ENCODE results near the gene ATP6V0E2.
A peak's percentile ranks its signal among the peaks of the same experiment; 100 is the strongest.
"Not testable (repeated sequence)": the region's sequence is repeated elsewhere in the genome, so short reads cannot be mapped to it uniquely, and the experiment has no call there.

Gene ATP6V0E2

DNA sequence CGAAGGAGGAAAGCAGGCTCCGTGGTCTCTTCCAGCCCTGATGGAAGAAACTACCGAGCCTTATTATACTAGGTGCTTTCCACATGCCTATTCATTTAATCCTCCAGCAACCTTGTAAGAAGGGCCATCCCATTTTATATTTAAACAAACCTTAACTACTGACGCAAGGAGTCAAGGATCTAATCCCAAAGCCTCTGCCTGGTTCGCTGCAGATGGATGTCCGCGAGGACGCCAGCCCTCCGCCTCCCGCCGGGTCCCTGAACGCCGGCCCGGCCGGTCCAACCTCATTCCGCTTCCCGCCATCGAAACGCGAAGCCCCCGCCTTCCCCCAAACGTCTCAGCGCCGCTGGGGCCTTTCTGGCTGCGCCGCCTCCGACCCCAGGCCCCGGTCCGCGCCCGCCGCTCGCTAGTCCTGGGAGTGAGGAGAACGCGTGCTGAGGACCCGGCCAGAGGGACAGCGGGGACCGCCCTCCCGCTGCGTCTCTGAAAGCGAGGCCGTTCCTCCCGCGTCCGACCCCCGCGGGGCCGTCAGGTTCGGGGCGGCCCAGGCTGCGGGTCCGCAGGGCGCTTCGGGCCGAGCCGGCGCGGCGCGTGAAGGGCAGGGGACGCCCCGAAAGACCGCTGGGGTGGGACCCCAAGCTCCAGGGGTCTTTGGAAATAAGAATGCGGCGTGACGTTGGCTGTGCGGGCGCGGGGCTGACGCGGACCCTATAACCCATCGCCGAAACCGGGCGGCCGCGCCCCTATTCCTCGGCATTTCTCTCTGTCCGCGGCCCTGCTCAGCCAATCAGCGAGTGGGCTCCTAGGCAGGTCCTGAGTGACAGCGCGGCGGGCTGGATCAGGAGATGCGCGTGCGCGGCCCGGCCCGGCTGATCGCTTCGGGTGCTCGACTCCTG is at the start of gene ATP6V0E2:
ATP6V0E2 (plus strand) TSS at position 896 of the 896 bp plus-strand sequence. CDS start 97 bp downstream, outside the sequence.
- FAIRE-seq, result peak; percentile 97
- DNase-seq (ENCODE audit: extremely low spot score, insufficient read length, low read depth), result peak; percentile 100

DNA sequence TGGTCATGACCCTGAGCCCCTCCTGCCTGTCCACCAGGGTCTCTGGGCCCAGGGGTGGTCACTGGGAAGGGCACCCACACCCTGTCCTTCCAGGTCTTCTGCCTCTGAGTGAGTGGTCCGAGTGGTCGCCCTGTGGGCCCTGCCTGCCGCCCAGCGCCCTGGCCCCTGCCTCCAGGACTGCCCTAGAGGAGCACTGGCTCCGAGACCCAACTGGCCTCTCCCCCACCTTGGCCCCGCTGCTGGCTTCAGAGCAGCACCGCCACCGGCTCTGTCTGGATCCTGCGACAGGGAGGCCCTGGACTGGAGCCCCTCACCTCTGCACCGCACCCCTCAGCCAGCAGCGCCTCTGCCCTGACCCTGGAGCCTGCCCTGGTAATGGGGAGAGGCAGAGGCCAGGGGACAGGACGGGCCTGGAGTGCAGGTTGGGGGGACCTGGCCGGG is 49.4 kb upstream of the ATP6V0E2 start:
- no peak for FAIRE-seq
- DNase-seq (ENCODE audit: extremely low spot score, insufficient read length, low read depth), result no peak

DNA sequence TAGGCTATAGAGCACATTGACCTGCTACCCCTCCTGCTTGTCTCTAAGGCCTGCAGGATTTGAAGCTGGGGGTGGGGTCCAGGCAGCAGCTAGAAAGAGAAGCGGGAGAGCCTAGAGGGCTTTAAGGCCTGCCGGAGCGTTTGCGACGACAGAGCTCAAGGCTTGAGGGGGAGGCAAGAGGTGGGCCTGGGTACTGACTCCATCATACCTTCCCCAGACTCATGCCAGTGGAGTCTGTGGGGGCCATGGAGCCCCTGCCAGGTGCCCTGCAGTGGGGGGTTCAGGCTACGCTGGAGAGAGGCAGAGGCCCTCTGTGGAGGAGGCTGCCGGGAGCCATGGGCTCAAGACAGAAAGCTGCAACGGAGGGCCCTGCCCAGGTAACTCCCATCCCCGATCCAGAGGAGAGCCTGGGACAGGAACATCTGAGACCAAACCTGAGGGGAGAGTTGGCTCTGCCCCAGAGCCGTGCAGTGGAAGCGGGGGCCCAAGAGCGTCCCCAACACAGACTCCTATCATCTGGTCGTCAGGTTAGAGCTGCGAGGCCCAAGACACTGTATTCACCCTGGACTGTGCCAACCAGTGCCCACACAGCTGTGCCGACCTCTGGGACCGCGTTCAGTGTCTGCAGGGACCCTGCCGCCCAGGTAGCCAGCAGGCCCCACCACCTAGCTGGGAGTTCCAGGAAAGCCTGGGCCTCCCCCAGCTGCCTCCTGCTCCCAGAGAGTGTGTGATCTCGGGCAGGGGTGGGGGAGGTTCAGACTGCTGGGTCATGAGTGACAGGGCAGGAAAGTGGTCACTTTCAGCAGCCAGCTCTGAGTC is 48.8 kb upstream of the ATP6V0E2 start:
- FAIRE-seq, result no peak
- DNase-seq (ENCODE audit: extremely low spot score, insufficient read length, low read depth), result no peak

DNA sequence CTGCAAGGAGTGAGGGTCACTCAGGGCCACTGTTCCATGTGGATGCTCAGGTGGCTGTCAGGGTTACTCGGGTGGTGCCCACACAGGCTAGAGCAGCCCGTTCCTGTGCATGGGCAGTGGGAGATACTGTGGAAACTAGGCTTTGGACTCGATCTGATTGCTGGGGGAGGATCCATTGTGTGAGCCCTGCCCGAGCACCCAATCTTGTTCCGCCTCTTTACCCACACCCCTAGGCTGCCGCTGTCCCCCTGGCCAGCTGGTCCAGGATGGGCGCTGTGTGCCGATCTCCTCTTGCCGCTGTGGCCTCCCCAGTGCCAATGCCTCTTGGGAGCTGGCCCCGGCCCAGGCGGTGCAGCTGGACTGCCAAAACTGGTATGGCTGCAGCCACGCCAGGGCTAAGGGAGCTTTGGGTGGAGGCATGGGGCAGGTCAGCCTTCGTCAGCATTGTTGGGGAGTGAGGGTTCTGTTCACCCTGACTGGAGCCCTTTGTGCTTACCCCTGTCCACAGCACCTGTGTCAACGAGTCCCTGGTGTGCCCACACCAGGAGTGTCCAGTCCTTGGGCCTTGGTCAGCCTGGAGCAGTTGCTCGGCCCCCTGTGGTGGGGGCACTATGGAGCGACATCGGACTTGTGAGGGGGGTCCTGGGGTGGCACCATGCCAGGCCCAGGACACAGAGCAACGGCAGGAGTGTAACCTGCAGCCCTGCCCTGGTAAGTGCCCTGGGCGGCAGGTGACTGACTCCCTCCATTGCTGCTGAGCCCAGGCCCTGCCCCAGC is 48.0 kb upstream of the ATP6V0E2 start:
- no peak for DNase-seq (ENCODE audit: extremely low spot score, insufficient read length, low read depth)
- FAIRE-seq, result no peak

DNA sequence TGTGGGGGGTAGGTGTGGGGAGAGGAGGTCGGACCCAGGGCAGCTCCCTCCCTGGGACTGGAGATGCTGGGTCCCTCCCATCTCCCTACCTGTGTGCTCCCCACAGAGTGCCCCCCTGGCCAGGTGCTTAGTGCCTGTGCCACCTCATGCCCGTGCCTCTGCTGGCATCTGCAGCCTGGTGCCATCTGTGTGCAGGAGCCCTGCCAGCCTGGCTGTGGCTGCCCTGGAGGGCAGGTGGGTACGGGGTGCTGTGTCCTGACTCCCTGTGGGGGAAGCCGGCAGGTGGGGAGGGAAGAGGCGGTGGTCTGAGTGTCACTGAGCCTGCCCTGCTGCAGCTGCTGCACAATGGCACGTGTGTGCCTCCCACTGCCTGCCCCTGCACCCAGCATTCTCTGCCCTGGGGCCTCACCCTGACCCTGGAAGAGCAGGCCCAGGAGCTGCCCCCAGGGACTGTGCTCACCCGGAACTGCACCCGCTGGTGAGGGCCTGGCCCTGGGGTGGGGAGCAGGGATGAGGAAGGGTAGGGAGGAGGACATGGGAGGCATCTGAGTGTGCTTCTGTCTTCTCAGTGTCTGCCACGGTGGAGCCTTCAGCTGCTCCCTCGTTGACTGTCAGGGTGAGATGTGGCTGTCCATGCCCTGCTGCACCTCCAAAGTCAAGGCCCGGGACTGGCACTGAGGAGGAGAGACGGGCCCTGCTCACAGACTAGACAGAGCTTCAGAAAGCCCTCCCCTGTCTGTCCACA is 47.3 kb upstream of the ATP6V0E2 start:
- no peak for DNase-seq (ENCODE audit: extremely low spot score, insufficient read length, low read depth)
- no peak for FAIRE-seq

DNA sequence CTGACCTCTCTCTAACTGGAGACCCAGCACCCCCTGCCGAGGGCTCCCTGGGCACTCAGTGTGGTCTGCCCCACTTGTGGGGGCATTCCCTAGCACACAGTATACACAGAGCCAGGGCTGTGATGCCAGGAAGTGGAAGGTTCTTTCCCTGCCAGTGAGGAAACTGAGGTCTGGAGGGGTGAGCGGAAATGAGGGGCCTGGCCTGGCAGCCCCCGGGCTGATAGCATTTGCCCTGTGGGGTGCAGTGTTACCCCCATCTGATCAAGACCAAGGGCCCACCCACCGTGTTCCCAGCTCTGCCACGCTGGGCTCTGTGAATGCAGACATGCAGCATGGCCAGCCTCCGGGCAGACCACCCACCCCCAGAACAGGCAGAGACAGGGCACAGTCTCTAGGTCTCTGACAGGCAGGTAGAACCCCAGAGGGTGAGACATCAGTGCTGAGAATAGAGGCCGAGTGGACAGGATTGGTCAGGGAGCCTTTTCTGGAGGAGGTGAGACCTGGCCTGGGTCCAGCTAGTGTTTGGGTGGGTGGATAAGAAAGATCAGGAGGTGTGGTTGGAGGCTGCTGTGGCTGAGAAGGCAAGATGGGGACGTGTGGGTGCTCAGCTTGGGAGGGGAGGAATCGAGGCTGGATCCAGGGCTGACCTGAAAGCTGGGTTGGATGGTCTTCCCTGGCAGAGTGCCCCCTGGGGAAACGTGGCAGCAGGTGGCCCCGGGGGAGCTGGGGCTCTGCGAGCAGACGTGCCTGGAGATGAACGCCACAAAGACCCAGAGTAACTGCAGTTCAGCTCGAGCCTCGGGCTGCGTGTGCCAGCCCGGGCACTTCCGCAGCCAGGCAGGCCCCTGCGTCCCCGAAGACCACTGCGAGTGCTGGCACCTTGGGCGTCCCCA is 46.4 kb upstream of the ATP6V0E2 start:
- FAIRE-seq, result no peak
- no peak for DNase-seq (ENCODE audit: extremely low spot score, insufficient read length, low read depth)

DNA sequence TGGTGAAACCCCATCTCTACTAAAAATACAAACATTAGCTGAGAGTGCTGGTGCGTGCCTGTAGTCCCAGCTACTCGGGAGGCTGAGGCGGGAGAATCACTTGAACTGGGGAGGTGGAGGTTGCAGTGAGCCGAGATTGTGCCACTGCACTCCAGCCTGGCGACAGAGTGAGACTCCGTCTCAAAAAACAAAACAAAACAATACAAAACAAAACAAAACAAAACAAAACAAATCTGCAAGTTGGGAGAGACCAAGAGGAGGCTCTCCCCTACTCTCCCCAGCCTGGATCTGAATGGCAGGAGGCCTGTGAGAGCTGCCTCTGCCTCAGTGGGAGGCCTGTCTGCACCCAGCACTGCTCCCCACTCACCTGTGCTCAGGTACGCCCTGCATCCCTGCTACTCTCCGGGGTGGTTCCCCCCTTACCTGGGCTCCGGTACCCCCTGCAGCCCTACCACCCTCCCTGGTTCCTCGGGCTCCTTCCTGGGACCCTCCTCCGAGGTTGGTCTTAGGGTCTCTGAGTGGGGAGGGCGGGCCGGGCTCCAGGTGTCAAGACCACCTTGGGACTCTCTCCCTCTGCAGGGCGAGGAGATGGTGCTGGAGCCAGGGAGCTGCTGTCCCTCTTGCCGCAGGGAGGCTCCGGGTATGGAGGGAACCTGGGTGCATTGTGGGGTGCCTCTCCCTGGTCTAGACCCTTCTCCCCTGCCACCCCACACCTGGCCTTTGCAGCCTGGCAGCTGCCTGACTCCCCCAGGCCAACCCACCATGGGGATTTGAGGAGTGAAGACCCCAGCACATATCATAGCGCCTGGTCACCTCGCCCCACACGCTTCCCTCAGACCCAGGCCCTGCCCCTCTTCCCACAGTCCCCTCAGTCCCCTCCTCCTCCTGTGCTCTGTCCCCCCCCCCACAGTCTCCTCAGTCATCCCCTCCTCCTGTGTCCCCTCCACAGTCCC is 45.1 kb upstream of the ATP6V0E2 start:
- FAIRE-seq, result no peak

DNA sequence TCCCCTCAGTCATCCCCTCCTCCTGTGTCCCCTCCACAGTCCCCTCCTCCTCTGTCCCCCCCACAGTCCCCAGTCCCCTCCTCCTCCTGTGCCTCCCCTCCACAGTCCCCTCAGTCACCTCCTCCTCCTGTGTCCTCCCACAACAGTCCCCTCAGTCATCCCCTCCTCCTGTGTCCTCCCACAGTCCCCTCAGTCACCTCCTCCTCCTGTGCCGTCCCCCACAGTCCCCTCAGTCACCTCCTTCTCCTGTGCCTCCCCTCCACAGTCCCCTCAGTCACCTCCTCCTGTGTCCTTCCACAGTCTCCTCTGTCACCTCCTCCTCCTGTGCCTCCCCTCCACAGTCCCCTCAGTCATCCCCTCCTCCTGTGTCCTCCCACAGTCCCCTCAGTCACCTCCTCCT is 43.2 kb upstream of the ATP6V0E2 start:
- not testable (repeated sequence) for DNase-seq (ENCODE audit: extremely low spot score, insufficient read length, low read depth); FAIRE-seq

More for the DNA sequence above, 45.1 kb upstream of the ATP6V0E2 start:
- DNase-seq (ENCODE audit: extremely low spot score, insufficient read length, low read depth), result no peak

DNA sequence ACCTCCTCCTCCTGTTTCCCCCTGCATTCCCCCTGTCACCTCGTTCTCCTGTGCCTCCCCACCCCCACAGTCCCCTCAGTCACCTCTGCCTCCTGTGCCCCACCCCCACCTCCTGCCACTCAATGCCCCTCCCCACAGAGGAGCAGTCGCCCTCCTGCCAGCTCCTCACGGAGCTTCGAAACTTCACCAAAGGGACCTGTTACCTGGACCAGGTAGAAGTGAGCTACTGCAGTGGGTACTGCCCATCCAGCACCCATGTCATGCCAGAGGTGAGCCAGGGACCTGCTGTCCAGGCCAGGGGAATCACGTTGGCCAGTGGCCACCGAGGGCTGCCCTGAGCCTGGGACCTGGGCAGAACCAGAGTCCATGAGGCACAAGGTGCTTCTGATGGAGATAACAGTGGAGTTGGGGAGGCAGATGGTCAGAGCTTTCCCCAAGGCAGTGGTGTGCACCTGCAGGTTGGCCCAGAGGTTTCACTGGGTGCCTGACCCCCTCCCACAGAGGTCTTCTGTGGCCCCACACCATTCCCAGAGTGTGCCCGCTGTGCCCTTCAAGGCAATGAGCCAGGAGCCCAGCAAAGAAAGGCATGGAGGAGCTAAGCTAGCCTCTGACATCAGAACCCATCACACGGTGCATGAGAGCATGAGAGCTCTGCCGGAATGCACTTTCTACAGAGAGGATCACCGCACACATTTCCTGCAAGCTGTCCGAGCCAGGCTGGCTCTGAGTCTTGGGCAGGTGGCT is 42.6 kb upstream of the ATP6V0E2 start:
- DNase-seq (ENCODE audit: extremely low spot score, insufficient read length, low read depth) (no peak), FAIRE-seq (no peak)

DNA sequence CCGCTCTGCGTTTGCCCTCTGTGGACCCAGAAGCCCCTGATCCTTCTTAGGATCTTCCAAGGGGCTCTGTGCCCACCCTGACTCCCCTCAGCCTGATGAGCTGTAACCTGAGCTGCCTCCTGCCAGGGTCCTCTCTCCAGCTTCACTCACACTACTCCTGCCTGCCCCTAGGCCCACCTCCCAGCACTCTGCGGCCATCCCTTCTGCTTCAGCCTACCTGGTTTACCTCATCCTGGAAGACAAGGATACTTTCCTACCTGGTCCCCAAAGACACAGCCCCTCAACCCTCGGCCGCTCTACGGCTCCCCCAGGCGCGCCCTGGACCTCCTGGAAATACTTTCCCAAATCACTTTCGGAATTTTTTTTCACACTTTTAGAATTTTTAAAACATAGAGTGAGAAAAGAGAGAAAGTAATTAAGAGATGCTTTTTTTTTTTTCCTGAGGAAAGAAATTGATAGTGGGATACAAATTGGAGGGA is 42.0 kb upstream of the ATP6V0E2 start:
- DNase-seq (ENCODE audit: extremely low spot score, insufficient read length, low read depth), result no peak
- no peak for FAIRE-seq

DNA sequence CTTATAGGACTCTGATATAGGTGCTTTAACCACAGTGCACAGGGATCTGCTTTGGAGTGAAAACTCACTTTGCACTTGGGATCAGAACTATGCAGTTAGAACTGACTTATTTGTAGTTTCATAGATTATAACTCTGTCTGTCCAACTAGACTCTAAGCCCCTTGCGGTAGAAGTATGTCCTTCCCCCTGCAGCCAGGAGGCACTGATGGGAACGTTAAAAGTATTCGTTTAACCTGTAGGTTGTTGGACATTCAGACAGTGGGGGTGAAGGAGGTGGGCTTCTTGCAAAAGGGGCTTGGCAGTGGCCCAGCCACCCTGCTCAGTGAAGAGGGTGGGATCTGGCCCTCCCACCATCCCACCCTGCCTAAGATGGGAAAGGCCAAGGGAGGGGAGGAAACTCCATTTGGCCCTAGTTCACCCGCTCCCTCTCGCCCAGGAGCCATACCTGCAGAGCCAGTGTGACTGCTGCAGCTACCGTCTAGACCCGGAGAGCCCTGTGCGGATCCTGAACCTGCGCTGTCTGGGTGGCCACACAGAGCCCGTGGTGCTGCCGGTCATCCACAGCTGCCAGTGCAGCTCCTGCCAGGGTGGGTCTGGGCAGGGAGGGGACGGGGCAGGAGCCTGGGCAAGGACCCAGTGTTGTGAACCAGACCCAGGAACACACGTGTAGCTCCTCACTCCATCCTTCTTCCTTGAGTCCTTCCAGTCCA is 41.3 kb upstream of the ATP6V0E2 start:
- FAIRE-seq (no peak), DNase-seq (ENCODE audit: extremely low spot score, insufficient read length, low read depth) (no peak)

DNA sequence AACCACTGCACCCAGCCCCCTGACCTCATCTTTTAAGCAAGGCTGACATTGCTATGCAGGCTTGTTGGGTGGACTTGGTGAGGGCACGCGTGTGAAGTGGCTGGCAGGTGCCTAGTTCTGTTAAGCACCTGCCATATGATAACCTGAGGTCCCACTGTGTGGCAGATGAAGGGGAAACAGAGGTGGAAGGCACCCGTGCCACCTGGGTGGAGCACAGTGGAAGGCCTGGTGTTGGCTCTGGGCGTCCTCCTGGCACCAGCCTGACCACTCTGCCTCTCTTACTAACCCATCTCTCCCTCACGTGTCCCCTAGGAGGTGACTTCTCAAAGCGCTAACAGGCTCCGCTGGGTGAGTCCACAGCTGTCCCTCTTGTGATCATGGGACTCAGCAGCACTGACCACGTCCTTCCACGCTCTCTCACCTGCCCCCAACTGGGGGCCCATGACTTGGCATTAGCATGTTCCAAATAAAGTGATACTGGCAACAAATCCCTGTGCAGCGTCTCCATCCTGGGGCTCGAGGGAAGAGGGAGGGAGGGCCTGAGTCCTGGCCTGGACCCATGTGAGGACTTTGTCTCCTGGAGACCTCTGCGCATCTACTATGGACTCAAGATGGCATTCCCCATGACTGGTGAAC is 40.2 kb upstream of the ATP6V0E2 start:
- no peak for DNase-seq (ENCODE audit: extremely low spot score, insufficient read length, low read depth)
- no peak for FAIRE-seq

DNA sequence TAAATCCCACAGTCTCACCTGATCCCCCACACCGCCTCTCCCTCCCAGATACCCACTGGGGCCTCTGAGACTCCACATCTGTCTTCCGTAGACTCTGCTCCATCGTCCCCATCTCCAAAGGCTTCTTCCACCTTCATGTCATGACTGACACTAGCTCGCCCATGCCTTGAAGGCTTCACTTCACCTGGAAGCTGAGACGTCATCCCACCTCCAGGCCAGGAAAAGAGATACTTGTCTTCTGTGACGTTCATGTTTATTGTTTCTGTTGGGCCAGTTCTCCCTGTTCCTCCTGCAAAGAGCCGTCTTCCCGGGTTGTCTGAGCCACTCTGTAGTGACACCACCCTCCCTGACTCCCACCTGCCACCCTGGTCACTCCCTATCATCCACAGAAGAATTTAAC is 39.2 kb upstream of the ATP6V0E2 start:
- DNase-seq (ENCODE audit: extremely low spot score, insufficient read length, low read depth) (no peak), FAIRE-seq (no peak)

DNA sequence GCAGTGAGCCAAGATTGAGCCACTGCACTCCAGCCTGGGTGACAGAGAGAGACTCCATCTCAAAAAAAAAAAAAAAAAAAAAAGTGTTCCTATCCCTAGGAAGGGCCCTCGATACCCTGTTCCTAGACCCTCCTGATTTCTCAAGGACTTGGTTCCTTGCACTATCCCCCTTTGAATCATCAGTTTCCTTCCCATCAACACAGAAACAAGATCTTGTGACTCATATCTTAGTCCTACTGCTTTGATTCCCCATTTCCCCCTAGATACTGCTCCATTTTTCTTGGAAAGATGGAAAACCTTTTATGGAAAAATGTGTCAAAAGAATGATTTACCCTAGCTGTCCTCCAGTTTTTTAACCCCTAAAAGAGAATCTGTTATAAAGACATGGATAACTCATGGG is 37.3 kb upstream of the ATP6V0E2 start:
- DNase-seq (ENCODE audit: extremely low spot score, insufficient read length, low read depth) (no peak), FAIRE-seq (no peak)

DNA sequence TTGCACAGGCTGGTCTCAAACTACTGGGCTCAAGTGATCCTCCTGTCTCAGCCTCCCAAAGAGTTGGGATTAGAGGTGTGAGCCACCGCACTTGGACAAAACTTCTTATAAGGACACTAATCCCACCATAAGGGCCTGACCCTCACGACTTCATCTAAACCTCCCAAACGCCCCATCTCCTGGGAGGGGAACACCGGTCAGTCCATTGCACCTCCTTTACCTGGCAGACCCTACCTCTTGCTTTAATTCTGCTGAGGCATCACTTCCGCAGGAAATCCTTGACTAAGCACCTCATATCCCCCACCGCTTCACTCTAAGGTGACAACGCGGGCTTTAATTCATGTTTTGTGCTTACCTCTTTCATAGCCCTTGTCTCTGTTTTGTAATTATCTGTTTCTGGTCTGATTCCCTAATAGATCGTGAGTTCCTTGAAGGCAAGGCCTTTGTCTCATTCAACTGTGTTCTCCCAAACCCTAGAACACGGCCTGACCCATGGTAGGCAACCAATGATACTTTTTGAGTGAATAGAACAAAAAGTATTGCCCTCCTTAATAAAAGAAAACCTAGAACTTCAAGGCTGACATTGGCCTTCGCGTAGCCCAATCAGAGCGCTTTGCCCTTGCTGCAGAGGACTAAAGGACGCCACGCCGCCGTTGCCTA is 36.1 kb upstream of the ATP6V0E2 start:
- DNase-seq (ENCODE audit: extremely low spot score, insufficient read length, low read depth) (no peak), FAIRE-seq (no peak)

Data from GM18507 (cell line).